ENCODE measurements around the gene KDM4D.

- TF ChIP-seq, protein P1, sequence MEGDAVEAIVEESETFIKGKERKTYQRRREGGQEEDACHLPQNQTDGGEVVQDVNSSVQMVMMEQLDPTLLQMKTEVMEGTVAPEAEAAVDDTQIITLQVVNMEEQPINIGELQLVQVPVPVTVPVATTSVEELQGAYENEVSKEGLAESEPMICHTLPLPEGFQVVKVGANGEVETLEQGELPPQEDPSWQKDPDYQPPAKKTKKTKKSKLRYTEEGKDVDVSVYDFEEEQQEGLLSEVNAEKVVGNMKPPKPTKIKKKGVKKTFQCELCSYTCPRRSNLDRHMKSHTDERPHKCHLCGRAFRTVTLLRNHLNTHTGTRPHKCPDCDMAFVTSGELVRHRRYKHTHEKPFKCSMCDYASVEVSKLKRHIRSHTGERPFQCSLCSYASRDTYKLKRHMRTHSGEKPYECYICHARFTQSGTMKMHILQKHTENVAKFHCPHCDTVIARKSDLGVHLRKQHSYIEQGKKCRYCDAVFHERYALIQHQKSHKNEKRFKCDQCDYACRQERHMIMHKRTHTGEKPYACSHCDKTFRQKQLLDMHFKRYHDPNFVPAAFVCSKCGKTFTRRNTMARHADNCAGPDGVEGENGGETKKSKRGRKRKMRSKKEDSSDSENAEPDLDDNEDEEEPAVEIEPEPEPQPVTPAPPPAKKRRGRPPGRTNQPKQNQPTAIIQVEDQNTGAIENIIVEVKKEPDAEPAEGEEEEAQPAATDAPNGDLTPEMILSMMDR (IDR thresholded peaks at IDR 0.05; ENCODE audit: insufficient read depth, low read length, poor library complexity, severe bottlenecking): no peak
- TF ChIP-seq EZH2phosphoT487 (conservative IDR thresholded peaks at IDR 0.05; ENCODE audit: low read length): no peak
Measured at GRCh38 chr11:95011376-95011775, 37.9 kb downstream of the KDM4D start.

Measured in SU-DHL-6 (cell line).